SU-DHL-6 (cell line): ENCODE measurements around the gene CYB561.

Experiments used
- H2AFZ ChIP-seq: fragments of 200-600 bp; sonication (generic); 2 replicates; pipeline ENCODE4 v1.6.1; 2014; ENCODE audit warnings: low read depth, mild to moderate bottlenecking, moderate library complexity, mixed read lengths, antibody characterized with exemption, low read length; ENCODE audit not compliant: severe bottlenecking
- H3F3A ChIP-seq: fragments of 200-600 bp; shearing (Covaris generic); 2 replicates; pipeline ENCODE4 v1.6.0; 2016; ENCODE audit warnings: antibody characterized with exemption, mild to moderate bottlenecking; ENCODE audit not compliant: insufficient read depth
- H3K27ac ChIP-seq: fragments of 200-600 bp; sonication (generic); 2 replicates; pipeline ENCODE4 v1.5.1; 2016; ENCODE audit warnings: low read depth, mild to moderate bottlenecking, low read length, moderate library complexity, mixed read lengths
- H3K27me3 ChIP-seq: fragments of 200-600 bp; sonication (generic), shearing (Covaris generic); 2 replicates; pipeline ENCODE4 v1.6.0; 2014; ENCODE audit warnings: mild to moderate bottlenecking, low read length
- H3K36me3 ChIP-seq: fragments of 200-600 bp; sonication (generic); 2 replicates; pipeline ENCODE4 v1.6.1; 2014; ENCODE audit warnings: mild to moderate bottlenecking, low read length, mixed read lengths
- H3K4me2 ChIP-seq: fragments of 300-600, 200-600 bp; shearing (Covaris generic), sonication (generic); 2 replicates; pipeline ENCODE4 v1.6.0; 2014; ENCODE audit warnings: low read length, low read depth, mild to moderate bottlenecking; ENCODE audit not compliant: poor library complexity, severe bottlenecking
- H3K4me3 ChIP-seq: fragments of 200-600 bp; sonication (generic); 2 replicates; pipeline ENCODE4 v1.5.1; 2014; ENCODE audit warnings: antibody characterized with exemption, low read length, mild to moderate bottlenecking, mixed read lengths; ENCODE audit not compliant: insufficient read depth, poor library complexity, severe bottlenecking
- H3K79me2 ChIP-seq: fragments of 200-600 bp; sonication (generic); 2 replicates; pipeline ENCODE4 v1.6.1; 2014; ENCODE audit warnings: mild to moderate bottlenecking, low read length, moderate library complexity; ENCODE audit not compliant: insufficient read depth
- H3K9ac ChIP-seq: fragments of 200-600 bp; sonication (generic); 2 replicates; pipeline ENCODE4 v1.7.0; 2014; ENCODE audit warnings: mild to moderate bottlenecking, low read length
- H3K9me2 ChIP-seq: fragments of 200-600 bp; sonication (generic); replicated peaks from 2 replicates; pipeline ENCODE4 v1.6.1; 2014; ENCODE audit warnings: low read length; ENCODE audit not compliant: insufficient read depth
- H3K9me3 ChIP-seq: fragments of 200-600 bp; sonication (generic); 2 replicates; pipeline ENCODE4 v1.6.1; 2014; ENCODE audit warnings: low read length, mixed read lengths; ENCODE audit not compliant: insufficient read depth
- H4K20me1 ChIP-seq: fragments of 200-600 bp; sonication (generic); 2 replicates; pipeline ENCODE4 v1.6.1; 2014; ENCODE audit warnings: low read depth, mild to moderate bottlenecking, antibody characterized with exemption, low read length, moderate library complexity, mixed read lengths
- EZH2phosphoT487 ChIP-seq: fragments of 200-600 bp; sonication (generic), shearing (Covaris generic); conservative IDR thresholded peaks from 2 replicates; pipeline ENCODE4 v1.6.1; 2018; ENCODE audit warnings: mild to moderate bottlenecking, antibody characterized with exemption, low read length, moderate library complexity, mixed read lengths
- TF ChIP-seq, protein P1 (sequence below): fragments of 200-600 bp; sonication (generic); IDR thresholded peaks from one replicate; pipeline ENCODE4 v1.5.1; 2017; ENCODE audit warnings: antibody characterized with exemption, mild to moderate bottlenecking, low read length, moderate library complexity; ENCODE audit not compliant: insufficient read depth, poor library complexity, severe bottlenecking

Gene CYB561

DNA sequence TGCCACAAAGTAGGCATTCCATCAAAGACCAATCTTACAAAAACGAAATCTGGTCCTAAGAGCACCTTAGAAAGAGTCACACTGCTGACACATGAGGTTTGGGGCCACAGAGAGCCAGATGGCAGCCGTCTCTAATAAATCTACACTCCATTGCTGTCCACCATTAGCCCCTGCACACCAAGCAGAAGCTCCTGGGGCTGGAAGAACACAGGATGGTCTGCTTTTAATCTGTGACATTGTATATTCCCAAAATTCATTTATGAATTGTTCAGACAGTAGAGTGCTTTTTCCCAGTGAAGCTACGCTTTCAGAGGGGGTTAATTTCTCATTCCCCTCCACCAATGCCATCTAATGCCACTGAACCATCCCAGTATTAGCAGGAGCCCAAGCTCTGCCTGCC, 1.6 kb downstream of the CYB561 start:
- TF ChIP-seq, protein P1, sequence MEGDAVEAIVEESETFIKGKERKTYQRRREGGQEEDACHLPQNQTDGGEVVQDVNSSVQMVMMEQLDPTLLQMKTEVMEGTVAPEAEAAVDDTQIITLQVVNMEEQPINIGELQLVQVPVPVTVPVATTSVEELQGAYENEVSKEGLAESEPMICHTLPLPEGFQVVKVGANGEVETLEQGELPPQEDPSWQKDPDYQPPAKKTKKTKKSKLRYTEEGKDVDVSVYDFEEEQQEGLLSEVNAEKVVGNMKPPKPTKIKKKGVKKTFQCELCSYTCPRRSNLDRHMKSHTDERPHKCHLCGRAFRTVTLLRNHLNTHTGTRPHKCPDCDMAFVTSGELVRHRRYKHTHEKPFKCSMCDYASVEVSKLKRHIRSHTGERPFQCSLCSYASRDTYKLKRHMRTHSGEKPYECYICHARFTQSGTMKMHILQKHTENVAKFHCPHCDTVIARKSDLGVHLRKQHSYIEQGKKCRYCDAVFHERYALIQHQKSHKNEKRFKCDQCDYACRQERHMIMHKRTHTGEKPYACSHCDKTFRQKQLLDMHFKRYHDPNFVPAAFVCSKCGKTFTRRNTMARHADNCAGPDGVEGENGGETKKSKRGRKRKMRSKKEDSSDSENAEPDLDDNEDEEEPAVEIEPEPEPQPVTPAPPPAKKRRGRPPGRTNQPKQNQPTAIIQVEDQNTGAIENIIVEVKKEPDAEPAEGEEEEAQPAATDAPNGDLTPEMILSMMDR = no peak
- no peak for TF ChIP-seq EZH2phosphoT487
- Histone ChIP-seq H3K9ac (no peak overlapping the region), H3K36me3 (no peaks in the 10 kb centered on the region), H3K9me2 (no peaks in the 10 kb centered on the region), H3K9me3 (no peaks in the 10 kb centered on the region), H3K4me3 (no peak overlapping the region), H3F3A (no peaks in the 10 kb centered on the region), H3K4me2 (no peak overlapping the region), H3K27me3 (no peaks in the 10 kb centered on the region), H4K20me1 (no peaks in the 10 kb centered on the region), H3K79me2 (no peaks in the 10 kb centered on the region), H3K27ac (no peak overlapping the region), H2AFZ (no peak overlapping the region)

DNA sequence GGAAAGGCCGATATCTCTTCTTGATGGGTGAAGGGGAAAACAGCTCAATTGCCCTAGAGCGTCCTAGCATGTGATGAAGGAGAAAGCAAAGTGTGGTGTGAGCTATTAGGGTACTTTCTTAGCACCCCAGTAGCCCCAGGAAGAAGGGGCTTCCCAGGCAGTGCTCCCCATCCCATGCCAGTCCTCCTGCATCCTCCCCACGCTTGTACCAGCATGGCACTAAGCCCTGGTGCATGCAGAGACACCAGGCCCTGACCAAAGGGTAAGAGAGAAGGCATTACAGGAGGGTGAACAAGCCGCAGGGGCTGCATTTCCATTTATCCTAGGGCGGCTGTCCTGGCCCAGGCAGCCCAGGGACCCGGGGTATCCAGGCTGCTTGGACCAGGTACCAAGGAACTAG, 3.1 kb downstream of the CYB561 start:
- H3K4me2 ChIP-seq = no peak overlapping the region
- H3K27me3 ChIP-seq = no peaks in the 10 kb centered on the region
- H3K27ac ChIP-seq = no peak overlapping the region
- no peaks in the 10 kb centered on the region for H3K9me2 ChIP-seq
- H3K36me3 ChIP-seq = no peaks in the 10 kb centered on the region
- H3K9ac ChIP-seq = no peak overlapping the region
- no peak for TF ChIP-seq EZH2phosphoT487
- TF ChIP-seq, protein P1 = no peak
- H3F3A ChIP-seq = no peaks in the 10 kb centered on the region
- no peaks in the 10 kb centered on the region for H4K20me1 ChIP-seq
- H3K9me3 ChIP-seq = no peaks in the 10 kb centered on the region
- H2AFZ ChIP-seq = no peak overlapping the region
- no peak overlapping the region for H3K4me3 ChIP-seq
- H3K79me2 ChIP-seq = no peaks in the 10 kb centered on the region

DNA sequence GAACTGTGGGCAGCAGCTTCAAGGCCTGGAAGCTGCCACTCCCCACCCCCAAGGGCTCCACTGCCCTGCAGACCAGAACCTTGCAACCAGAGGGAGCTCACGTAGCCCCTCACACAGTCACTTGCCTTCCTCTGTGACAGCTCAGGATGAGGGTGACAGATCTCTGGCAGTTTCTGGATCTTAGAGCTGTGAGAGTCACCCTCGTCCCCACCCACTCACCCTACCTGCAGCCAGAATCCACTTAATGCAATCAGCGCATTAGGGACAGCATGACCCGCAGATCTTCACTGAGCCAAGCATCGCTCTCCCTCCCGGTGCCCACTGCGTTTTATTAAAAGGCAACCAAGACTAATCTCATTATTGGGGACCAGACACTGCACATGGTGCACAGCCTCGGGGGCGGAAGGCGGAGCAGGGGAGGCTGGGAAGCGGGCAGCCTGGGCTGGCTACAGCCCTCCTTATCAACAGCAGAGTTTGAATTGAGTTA, 3.5 kb downstream of the CYB561 start:
- no peaks in the 10 kb centered on the region for H3K36me3 ChIP-seq
- no peak overlapping the region for H3K4me2 ChIP-seq
- TF ChIP-seq, protein P1 = no peak
- no peak for TF ChIP-seq EZH2phosphoT487
- no peaks in the 10 kb centered on the region for H3K27me3 ChIP-seq
- H3K9ac ChIP-seq = no peak overlapping the region
- no peaks in the 10 kb centered on the region for H3K9me3 ChIP-seq
- no peak overlapping the region for H3K27ac ChIP-seq
- no peak overlapping the region for H3K4me3 ChIP-seq
- no peaks in the 10 kb centered on the region for H3K79me2 ChIP-seq
- H3F3A ChIP-seq = no peaks in the 10 kb centered on the region
- H2AFZ ChIP-seq = no peak overlapping the region
- H4K20me1 ChIP-seq = no peaks in the 10 kb centered on the region
- H3K9me2 ChIP-seq = no peaks in the 10 kb centered on the region

DNA sequence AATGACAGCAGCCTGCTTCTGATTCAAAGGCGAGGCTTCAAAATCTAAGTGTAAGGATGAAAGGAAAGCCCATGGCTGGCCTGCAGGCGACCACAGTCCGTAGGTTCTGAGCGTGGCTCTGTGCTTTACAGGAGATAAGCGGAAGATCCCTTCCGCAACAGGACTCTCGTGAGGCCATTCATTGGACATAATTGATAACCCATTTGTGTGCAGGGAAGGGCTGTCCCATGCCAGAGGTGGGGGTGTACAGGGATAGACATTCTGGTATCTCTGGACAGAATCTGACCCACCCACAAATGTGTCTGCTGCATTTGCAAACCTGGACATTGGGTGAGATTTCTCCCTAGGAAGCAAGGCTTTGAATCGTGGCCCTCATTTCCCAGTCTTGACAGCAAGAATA, 4.0 kb downstream of the CYB561 start:
- TF ChIP-seq, protein P1 = no peak
- no peak for TF ChIP-seq EZH2phosphoT487
- Histone ChIP-seq H3K9me3 (no peaks in the 10 kb centered on the region), H3K27ac (no peak overlapping the region), H2AFZ (no peak overlapping the region), H3K4me3 (no peak overlapping the region), H3K36me3 (no peaks in the 10 kb centered on the region), H3K4me2 (no peak overlapping the region), H3K79me2 (no peaks in the 10 kb centered on the region), H3K27me3 (no peaks in the 10 kb centered on the region), H3K9me2 (no peaks in the 10 kb centered on the region), H3K9ac (no peak overlapping the region), H3F3A (no peaks in the 10 kb centered on the region), H4K20me1 (no peaks in the 10 kb centered on the region)
